Stimulated activated CD8-positive, alpha-beta memory T cell treated with anti-CD3 and anti-CD28 coated beads, Interleukin-12 subunit alpha, Interleukin-12 subunit beta, amount 100 ng/mL, for 1 hour (primary cell): Measurements from ENCODE around the gene BHLHA9.

Source experiments
- DNase-seq: peaks from one replicate; pipeline ENCODE4 v3.0.0-alpha.2; 2020; ENCODE audit warnings: low read depth

BHLHA9 gene

GRCh38 chr17:1256699-1257098, 13.5 kb upstream of the BHLHA9 start:
- no peak for DNase-seq

GRCh38 chr17:1260086-1260769, 10.0 kb upstream of the BHLHA9 start:
- DNase-seq = no peak

- DNase-seq = no peak
These were observed 9.5 kb upstream of the BHLHA9 start for GRCh38 chr17:1260770-1261161.

- DNase-seq = no peak
These were observed 6.0 kb upstream of the BHLHA9 start for GRCh38 chr17:1264196-1264595.

- DNase-seq = no peak
These were observed 2.7 kb upstream of the BHLHA9 start for GRCh38 chr17:1267471-1267943.

- DNase-seq = no peak
These were observed 783 bp downstream of the BHLHA9 start for GRCh38 chr17:1271030-1271423.

GRCh38 chr17:1271441-1271840, 1.2 kb downstream of the BHLHA9 start:
- DNase-seq = no peak

- no peak for DNase-seq
These were observed 2.5 kb downstream of the BHLHA9 start for GRCh38 chr17:1272701-1273100.

GRCh38 chr17:1273492-1274244, 3.4 kb downstream of the BHLHA9 start:
- DNase-seq = no peak

GRCh38 chr17:1274245-1274608, 4.0 kb downstream of the BHLHA9 start:
- DNase-seq = no peak

GRCh38 chr17:1275205-1275961, 5.1 kb downstream of the BHLHA9 start:
- DNase-seq = no peak

GRCh38 chr17:1275962-1276736, 5.9 kb downstream of the BHLHA9 start:
- peak; percentile 66 for DNase-seq

GRCh38 chr17:1280652-1281051, 10.4 kb downstream of the BHLHA9 start:
- no peak for DNase-seq

GRCh38 chr17:1286379-1287106, 16.3 kb downstream of the BHLHA9 start:
- DNase-seq = no peak

GRCh38 chr17:1289695-1290094, 19.5 kb downstream of the BHLHA9 start:
- DNase-seq = no peak

GRCh38 chr17:1290676-1291075, 20.4 kb downstream of the BHLHA9 start:
- no peak for DNase-seq

- peak; percentile 74 for DNase-seq
These were observed 24.0 kb downstream of the BHLHA9 start for GRCh38 chr17:1294157-1294717.

GRCh38 chr17:1298606-1299005, 28.4 kb downstream of the BHLHA9 start:
- DNase-seq = peak; percentile 18

- DNase-seq = no peak
These were observed 29.5 kb downstream of the BHLHA9 start for GRCh38 chr17:1299552-1300370.

GRCh38 chr17:1300371-1300905, 30.2 kb downstream of the BHLHA9 start:
- DNase-seq = no peak
